Measurements from ENCODE around the gene IMP3.
"Not testable (repeated sequence)": the region's sequence is repeated elsewhere in the genome, so short reads cannot be mapped to it uniquely, and the experiment has no call there.

IMP3 gene, protein sequence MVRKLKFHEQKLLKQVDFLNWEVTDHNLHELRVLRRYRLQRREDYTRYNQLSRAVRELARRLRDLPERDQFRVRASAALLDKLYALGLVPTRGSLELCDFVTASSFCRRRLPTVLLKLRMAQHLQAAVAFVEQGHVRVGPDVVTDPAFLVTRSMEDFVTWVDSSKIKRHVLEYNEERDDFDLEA

DNA sequence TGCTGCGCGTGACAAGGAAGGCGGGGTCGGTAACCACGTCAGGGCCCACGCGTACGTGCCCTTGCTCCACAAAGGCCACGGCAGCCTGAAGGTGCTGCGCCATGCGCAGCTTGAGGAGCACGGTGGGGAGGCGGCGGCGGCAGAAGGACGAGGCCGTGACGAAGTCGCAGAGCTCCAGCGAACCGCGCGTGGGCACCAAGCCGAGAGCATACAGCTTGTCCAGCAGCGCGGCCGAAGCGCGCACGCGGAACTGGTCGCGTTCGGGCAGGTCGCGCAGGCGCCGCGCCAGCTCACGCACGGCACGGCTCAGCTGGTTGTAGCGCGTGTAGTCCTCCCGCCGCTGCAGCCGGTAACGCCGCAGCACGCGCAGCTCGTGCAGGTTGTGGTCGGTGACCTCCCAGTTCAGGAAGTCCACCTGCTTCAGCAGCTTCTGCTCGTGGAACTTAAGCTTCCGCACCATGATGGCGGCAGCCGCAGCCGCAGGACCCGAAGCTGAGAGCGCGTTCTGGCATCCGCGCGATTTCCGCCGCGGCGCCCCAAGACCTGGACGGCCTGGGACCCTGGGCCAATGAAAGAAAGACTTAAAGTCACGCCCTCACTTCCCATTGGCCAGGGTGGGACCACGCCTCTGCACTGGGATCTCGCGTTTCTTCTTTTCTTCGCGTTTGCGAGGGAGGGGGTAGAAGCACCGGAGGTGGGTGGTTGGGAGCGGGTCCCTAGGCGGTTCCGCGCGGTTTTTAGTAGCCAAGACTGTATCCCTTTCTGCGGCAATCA, at the start of gene IMP3:
Gene IMP3, minus strand, starts transcription at position 516 of the 774 bp plus-strand sequence. Its CDS starts 56 bp downstream, at position 460.
- peak; percentile 94 for DNase-seq

DNA sequence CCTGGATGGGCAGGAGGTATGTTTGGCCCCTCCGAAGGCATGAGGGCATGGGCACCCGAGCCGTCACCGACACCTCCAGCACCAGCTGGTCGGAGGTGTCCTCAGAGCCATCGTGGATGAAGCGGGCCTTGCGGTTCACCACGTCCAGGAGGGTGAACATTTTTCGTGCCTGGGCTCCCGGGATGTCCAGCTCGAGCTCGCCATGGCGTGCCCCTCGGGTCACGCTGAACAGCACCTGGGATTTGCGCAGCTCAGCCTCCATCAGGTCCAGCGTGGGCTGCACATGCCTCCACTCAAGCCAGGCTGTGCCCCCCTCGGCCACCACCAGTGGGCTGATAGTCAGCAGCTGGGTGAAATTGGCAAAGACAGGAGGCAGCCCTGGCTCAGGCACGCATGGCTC, 49.4 kb upstream of the IMP3 start:
- not testable (repeated sequence) for DNase-seq

DNA sequence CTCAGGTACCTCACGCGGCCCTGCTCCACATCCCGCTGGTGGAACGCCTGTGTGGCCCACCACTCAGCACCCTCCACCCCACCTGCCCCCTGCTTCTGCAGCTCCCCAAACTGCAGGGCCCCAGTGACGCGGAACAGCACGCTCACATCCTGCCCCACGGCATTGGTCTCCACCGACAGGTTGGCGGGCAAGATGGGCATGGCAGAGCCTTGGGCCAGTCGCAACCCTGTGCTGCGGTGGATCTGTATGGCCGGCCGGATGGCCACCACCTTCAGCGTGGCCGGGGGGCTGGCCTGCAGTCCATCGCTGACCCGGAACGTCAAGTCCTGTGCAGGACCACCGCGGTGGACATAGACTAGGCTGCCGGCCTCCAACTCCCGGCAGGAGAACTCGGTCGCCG, 48.8 kb upstream of the IMP3 start:
- DNase-seq: no peak

DNA sequence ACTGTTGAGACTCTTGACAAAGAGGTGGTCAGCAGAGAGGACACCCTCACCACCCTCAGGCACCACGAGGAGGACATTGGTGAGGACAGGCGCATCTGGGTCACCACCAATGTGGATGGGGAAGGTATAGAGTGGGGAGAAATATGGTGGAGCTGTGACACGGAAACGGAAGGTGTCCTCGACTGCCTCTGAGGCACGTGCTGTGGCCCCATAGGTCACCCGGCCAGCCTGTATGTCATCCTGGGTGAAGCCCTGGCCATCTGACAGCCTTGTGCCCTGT, 48.2 kb upstream of the IMP3 start:
- DNase-seq: no peak

DNA sequence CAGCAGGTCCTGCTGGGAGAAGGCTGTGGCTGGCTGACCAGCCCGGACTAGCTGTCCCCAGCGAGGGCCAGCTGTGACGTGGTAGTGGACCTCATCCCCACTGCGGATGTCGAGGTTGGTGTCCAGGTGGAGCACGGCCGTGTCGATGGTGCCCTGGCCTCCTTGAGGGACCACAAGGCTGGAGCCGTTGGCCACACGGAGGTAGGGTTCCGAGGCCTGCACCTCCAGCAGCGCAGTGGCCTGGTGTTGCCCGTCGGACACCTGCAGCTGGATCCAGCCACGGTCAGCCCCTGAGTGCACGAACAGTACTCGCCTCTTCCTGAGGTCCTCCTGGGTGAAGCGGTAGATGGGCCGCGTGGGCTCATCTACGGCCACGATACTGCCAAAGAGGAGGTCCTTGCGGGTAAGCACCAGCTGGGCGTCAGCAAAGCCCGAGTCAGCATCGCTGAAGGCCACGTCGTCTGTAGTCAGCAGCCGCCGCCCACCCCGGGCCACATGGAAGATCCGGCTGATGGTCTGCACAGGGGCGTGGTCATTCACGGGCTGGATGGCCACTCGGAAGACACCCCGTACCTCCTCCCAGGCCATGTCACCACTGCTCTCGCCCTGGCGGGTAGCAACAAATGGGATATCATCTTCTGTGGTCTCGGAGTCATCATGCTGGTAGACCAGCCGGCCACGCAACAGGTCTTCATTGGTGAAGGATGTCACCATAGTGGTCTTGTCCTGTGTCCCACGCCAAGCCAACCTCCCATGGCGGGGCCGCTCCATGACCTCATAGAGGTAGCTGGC, 47.7 kb upstream of the IMP3 start:
- no peak for DNase-seq

DNA sequence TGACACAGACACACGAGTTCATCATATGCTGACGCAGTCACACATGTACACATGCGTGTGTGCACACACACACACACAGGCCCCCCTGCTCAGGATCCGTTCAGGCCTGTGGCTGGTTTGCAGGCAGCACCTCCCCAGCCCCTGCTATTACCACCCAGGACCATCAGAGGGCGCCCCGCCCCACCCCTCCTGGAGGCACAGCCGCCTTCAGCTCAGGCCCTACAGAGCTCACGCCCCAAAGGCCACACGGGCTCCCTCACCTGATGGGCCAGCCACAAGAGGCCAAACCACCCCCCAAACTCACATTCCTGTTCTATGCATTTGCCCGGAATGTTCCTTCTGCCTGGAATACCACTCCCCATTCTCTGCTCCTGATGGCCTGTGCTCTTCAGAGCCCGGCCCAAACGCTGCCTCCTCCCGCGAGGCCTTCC, 46.2 kb upstream of the IMP3 start:
- DNase-seq: peak; percentile 77

DNA sequence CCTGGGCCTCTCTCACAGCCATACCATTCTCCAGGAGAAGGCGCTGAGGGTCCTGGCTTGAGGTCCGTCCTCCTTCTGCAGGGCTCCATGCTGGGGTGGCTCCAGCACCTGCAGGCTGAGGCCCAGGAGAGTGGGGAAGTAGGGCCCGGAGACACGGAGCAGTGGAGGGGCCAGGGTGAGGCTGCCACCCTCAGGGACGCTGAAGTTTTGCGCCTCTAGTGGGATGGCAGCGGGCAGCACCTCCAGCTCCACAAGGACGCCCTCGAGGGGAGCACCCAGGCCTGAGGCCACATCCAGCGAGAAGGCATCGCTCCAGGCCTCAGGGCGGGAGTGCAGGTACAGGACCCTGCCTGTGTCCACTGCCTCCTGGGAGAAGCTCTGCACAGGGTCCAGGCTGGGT, 45.2 kb upstream of the IMP3 start:
- no peak for DNase-seq

DNA sequence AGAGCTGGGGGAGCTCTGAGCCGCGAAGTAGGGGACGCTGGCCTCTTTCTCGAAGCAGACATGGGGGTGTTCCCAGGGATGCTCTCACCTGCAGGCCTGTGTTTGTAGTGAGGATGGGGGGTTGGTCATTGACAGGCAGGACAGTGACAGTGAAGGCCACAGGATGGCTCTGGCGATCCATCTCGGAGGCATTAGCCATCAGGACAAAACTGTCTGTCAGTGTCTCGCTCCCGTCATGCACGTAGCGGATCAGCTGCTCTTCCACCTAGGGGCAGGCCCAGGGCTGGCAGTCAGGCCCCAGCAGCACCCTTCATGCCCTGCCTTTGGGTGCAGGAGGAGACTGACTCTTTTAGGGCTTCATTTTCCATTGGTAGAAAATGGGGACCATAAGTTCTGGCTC, 44.6 kb upstream of the IMP3 start:
- no peak for DNase-seq

DNA sequence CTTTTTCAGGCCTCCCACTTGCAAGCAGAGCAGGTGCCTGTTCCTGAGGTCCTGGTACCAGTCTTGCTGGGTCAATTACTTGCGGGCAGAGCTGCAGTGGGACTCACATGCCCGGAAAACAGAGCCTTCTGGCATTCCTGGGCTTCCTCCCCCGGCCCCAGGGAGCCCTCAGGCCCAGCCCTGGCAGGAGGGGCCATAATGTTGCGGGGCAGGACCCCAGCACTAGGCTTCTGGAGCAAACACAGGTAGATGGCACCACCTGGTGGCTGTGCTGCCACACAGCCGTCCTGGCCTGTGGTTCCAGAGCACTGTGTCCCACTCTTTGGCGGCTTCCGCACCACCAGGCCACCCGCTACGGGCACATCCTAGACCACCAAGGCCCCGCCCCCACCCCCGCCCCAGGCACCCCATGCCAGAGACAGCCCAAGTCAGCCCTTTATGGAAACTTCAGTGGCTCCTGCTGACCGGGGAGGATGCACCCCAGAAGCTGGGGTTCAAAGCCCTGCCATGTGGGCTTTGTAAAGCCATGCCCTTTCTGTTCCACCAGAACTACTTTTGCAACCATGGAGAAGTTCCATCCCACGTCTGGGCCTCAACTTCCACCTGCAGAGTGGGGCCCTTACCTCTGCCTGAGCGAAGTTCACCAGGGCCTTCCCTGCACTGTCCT, 43.8 kb upstream of the IMP3 start:
- peak; percentile 63 for DNase-seq

DNA sequence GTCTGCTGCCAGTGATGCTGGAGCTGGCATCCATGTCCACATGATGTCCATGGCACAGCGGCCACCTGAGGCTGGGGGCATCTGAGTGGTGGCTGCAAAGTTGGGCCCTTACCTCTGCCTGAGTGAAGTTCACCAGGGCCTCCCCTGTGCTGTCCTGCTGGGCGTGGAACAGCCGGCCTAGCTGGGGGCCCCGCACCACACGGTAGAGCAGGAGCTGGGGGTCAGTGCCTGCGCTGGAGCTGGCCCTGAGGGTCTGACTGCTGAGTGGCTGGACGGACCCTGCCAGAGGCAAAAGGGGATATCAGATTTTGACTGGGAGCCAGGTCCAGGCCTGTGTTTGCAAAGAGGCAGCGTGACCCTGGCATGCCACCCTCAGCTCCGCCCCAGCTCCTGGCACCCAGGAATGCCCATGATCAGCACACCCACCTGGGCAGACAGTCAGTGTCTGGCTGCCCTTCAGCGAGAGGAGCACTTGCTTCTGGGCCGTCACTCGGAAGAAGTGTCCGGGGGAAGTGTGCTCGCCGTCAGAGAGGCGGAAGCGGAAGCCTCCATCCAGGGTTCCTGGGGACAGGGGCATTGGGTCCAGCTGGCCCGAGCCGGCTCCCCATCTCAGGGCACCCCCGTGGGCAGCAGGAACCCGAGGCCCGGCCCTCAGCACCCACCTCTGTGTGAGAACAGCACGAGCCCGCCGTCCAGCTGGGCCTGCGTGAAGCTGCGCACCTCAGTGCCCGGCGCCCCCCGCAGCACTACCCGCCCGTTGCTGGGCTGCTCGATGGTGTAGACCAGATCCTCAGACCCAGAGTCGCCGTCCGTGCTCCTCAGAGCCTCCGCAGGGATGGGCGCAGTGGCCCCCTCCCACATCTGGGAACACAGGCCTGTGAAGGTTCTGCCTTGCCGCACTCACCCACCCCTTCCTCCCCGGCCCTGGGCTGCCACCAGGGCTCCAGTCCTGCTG, 42.4 kb upstream of the IMP3 start:
- no peak for DNase-seq

DNA sequence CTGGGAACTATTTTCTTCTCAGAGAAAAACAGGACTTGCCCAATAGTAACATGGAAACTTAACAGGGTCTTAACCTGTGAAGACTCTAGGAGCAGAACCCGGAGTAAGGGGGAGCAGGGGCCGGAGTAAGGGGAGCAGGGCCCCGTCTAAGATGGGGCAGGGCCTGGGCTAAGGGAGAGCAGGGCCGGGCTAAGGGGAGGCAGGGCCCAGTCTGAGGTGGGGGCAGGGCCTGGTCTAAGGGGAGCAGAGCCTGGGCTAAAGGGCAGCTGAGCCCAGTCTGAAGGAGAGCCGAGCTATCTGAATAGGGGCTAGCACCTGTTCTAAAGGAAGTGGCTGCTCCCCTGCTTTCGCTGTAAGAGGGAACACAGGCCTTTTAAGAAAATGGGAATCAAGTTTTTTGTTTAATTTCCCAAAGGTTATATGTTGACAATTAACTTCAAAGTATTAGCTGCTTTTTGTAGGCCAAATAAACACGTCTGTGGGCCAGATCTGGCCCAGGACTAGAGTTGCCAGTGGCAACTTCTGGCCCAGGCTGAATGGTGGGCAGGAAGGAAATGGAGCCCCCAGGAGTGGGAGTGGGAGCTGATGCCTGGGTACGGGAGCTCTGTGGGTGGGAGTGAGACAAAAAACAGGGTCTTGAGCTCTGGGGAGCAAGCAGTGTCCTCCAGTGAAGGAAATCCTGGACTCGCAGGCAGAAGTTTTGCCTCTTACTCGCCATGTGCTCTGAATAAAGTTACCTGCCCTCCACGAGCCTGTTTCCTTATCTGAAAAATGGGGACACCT, 40.2 kb upstream of the IMP3 start:
- no peak for DNase-seq

DNA sequence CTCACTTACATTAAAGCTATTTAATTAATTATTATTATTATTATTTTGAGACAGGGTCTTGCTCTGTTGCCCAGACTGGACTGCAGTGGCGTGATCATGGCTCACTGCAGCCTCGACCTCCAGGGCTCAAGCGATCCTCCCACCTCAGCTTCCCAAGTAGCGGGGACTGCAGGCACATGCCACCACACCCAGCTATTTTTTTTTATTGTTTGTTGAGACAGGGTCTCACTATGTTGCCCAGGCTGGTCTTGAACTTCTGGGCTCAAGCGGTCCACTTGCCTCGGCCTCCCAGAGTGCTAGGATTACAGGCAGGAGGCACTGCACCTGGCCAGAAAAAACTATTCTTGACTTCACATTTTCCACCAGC, 38.3 kb upstream of the IMP3 start:
- DNase-seq: not testable (repeated sequence)

DNA sequence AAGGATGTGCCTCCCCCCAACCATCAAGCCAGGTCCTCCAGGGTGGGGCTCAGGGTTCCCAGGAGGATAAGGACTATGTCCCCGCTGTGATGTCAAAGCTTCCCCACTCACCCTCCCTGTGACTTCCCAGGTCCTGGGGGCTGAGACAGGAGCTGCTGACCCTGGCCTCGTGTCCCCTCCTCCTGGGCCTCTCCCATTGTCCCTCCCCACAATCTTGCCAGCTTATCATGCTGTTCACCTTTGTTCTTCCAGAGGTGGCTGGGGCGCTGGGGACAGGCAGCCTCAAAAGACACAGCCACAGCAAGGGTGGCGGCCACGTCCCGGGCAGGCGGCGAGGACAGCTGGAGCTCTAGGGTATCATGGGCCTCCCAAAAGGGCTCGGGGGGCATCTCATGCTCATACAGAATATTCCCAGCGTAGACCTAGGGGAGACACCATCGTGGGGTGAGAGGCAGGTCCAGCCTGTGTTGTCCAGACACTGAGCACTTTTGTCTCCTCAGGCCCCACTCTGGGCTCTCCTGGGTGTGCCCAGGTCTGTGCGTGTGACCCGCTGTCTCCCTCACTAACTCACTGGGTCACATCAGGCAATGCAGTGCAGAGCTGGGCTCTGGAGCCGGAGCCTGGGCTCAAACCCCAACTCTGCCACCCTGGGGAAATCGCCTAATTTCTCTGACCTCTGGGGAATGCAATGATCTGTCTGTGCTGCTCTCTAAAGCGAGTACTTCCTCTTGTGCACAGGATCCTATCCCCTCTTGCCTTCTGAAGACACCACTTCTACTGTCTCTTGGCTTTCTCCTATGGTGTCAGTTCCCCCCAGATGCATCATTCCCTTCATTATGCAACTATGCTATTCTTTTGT, 37.7 kb upstream of the IMP3 start:
- DNase-seq: no peak

DNA sequence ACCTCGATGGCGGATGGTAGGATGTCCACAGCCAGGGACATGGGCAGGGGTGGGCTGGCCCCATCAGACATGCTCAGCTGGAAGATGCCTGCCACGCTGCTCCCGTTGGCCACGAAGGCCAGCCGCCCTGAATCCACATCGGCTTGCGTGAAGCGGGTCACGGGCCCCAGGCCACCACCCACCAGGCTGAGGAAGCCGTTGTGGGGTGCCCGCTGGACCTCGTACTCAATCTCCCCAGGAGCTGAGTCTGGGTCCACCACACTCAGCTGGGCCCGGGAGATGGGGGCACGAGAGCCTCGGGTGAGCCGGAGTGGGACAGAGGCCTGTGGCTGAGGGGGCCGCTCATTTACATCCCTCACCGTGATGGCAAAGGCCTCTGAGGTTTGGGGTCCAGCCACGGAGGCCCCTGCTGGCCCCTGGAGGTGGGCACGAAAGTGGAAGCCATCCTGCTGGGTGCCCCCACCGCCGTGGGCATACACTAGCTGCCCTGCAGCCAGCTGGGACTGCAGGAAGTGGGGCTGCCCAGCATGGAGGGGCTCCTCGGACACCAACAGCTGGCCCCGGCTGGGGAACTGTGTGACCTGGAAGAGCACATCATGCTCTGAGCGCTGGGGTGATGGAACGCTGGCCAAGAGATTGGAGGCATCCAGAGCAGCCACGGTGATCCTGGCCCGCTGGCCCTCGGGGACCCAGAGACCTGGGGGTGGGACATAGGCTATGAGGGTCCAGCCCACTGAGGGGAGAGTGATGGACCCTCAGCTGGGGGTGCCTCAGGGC, 36.9 kb upstream of the IMP3 start:
- no peak for DNase-seq

DNA sequence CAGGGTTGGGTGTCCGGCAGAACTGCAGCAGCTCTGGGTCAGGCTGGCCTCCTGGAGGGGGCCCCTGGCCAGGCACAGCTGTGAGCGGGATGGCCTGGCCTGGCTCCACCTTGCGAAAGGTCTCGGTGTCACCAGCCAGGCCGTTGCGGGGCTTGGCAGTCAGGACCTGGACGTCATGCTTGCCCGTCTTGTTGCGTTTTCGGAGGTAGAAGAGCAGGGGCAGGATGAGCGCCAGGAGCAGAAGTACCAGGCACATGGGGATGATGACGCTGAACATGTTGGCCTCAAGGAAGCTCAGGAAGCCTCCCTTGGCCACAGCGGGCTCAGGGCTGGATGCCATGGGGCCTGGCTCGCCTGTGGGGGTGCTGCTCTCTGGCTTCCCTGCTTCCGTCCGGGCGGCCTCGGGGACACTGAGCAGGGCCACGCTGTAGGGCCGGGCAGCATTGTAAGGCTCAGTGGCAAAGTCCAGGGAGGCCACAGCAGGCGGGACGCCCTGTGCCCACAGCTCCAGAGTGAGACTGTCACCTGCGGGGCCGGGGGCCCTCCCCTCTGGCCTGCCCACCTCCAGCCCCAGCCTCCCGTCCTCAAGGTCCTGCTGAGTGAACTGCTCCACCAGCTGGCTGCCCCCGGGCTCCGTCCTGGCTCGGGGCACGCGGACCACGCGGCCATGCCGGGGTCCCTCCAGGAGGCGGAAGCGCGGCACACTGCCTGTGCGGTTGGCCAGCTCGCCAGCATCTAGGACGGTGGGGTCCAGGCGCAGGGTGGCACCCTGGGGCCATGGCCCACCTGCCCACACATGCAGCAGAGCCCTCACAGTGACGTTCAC, 35.8 kb upstream of the IMP3 start:
- no peak for DNase-seq

DNA sequence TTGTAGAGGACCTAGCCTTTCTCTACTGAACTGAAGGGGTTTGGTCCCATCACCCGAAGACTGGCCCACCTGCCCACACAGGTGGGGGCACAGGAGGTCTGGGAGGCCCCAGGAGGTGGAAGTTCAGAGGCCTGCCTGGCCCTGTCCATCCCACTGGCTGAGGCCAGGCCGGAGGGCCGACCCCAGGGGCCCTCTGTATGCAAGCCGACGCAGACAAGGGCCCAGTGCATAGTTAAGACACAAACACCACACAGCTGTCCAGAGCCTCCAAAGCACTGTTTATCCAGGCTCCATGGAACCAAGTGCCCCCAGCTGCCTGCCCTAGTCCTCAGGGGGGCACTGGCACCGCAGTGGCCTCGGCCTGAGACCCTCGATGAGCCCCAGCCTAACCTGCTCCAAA, 34.3 kb upstream of the IMP3 start:
- DNase-seq: no peak

DNA sequence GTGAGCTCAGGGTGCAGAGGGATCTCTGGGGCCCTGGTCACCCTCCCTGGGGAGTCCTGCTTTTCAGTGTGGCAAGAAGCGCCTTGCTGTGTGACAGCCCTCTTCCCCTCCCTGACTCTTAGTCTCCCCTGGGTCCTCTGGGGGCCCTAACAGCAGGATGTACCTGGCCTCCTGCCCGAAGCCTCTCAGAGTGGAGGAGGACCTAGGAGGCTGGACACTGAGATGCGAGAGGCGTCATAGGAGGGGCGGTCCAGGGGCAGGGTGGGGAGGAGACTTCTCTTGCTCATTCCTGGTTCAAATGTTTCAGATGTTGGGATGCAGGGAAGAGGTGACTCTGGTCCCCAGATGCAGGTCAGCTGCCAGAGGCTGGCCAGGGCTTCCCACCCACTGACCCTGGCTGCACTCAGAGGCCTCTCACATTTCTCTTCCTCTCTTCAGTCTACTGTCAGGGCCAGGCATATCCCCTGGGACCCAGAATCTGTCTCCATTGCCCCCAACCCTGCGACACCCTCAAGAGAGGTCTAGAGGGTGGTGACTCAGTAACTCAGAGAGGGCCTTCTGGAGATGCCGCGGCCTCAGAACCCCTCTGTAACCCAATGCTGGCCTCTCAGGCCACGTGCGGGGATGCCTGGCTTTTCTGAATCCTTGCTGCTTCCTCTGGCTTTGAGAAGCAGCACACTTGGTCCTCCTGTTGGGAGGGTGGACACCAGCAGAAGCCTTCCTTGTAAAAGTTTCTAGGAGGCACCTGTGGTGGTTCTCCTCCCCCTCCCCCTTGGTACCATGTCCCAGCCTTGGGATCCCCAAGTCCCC, 33.6 kb upstream of the IMP3 start:
- no peak for DNase-seq
